HepG2 (cell line): ENCODE results near the gene GALNT15. TPM values are rescaled to one million over a fixed set of nuclear protein-coding genes. Genes with fewer than 3 reads are reported as not detected.

ENCODE experiments used
- ATAC-seq: fragments of 200-7000 bp; cut with Tn5 transposase; 3 replicates; pipeline ENCODE4 v1.9.1; 2020; ENCODE audit warnings: mild to moderate bottlenecking, moderate library complexity
- BruUV-seq: library from RNA; stranded (reverse); fragments of 400-500 nt; replicated peaks from 2 replicates; lab custom pipeline; 2021; lab: Mats Ljungman, UMichigan
- CTCF ChIA-PET: fragments of 300-600 bp; formaldehyde crosslinking; extraction: SDS; loops from one replicate; lab custom pipeline; 2021; ENCODE audit warnings: low total read pairs, inconsistent platforms, low intra/inter-chr PET ratio; lab: Yijun Ruan, JAX
- POLR2A ChIA-PET: fragments of 350-600 bp; sonication (Branson Sonifier 250); formaldehyde crosslinking; loops from one replicate; lab custom pipeline; 2020; ENCODE audit warnings: antibody characterized with exemption, inconsistent platforms; lab: Yijun Ruan, JAX
- DNase-seq: peaks from one replicate; pipeline ENCODE4 v3.0.0-alpha.2; 2015; ENCODE audit warnings: low spot score
- FAIRE-seq: peaks from 3 replicates; lab custom pipeline; 2011; peaks lifted over from hg19 to GRCh38; lab: Jason Lieb, UNC
- H2AFZ ChIP-seq: one replicate; pipeline ENCODE4 v1.6.1; 2011; ENCODE audit warnings: low read length, inconsistent platforms
- H3K27ac ChIP-seq: fragments of 300-600 bp; 3 replicates; pipeline ENCODE4 v1.8.0; 2011; ENCODE audit warnings: mixed run types, mild to moderate bottlenecking, mixed read lengths, low read length, inconsistent platforms; ENCODE audit not compliant: insufficient read depth; ENCODE audit errors: extremely low read length
- H3K27me3 ChIP-seq, 2 experiments: fragments of 200-600 bp in 1 of 2; 2 replicates in 1 of 2; 3 replicates in 1 of 2; pipeline versions ENCODE4 v1.6.0 to v1.8.0; 2011; ENCODE audit warnings: low read length in 2 of 2, mild to moderate bottlenecking in 2 of 2, moderate library complexity in 2 of 2, inconsistent platforms in 1 of 2; ENCODE audit not compliant: insufficient read depth in 2 of 2, control insufficient read depth in 1 of 2
- H3K36me3 ChIP-seq, 2 experiments: fragments of 200-600 bp in 1 of 2; replicated peaks in 1 of 2; 2 replicates in 1 of 2; 3 replicates in 1 of 2; pipeline versions ENCODE4 v1.5.1 to v1.8.0; 2011; ENCODE audit warnings: low read length in 2 of 2, inconsistent platforms in 1 of 2; ENCODE audit not compliant: insufficient read depth in 2 of 2, control insufficient read depth in 1 of 2
- H3K4me1 ChIP-seq: 2 replicates; pipeline ENCODE4 v1.5.1; 2012; ENCODE audit warnings: low read length, inconsistent platforms; ENCODE audit not compliant: insufficient read depth
- H3K4me2 ChIP-seq: 2 replicates; pipeline ENCODE4 v1.6.0; 2011; ENCODE audit warnings: low read depth, low read length, inconsistent platforms
- H3K4me3 ChIP-seq, 3 experiments: fragments of 200-600 bp in 1 of 3; sonication (generic), shearing (Covaris generic) in 1 of 3; replicated peaks in 1 of 3; 2 replicates each; pipeline ENCODE4 v1.5.1; 2011 to 2016; ENCODE audit warnings: low read length in 3 of 3, inconsistent platforms in 2 of 3, low read depth in 2 of 3, mild to moderate bottlenecking in 2 of 3, control low read depth in 1 of 3, mixed read lengths in 1 of 3; ENCODE audit not compliant: insufficient read depth in 1 of 3
- H3K79me2 ChIP-seq: one replicate; pipeline ENCODE4 v1.6.1; 2011; ENCODE audit warnings: low read length, inconsistent platforms; ENCODE audit not compliant: insufficient read depth
- H3K9ac ChIP-seq: 2 replicates; pipeline ENCODE4 v1.6.0; 2011; ENCODE audit warnings: mild to moderate bottlenecking, low read depth, low read length, inconsistent platforms; ENCODE audit not compliant: insufficient read depth
- H3K9me3 ChIP-seq: 2 replicates; pipeline ENCODE4 v1.5.1; 2012; ENCODE audit warnings: mild to moderate bottlenecking, low read length
- H4K20me1 ChIP-seq: 2 replicates; pipeline ENCODE4 v1.6.0; 2011; ENCODE audit warnings: inconsistent platforms, mild to moderate bottlenecking, low read length, moderate library complexity; ENCODE audit not compliant: insufficient read depth
- BRF2 ChIP-seq: sonication (generic); formaldehyde crosslinking; IDR thresholded peaks from 2 replicates; pipeline ENCODE4 v1.8.1; 2022; ENCODE audit warnings: mild to moderate bottlenecking, missing genetic modification reagents
- PLSCR1 ChIP-seq: sonication (generic); formaldehyde crosslinking; IDR thresholded peaks from 2 replicates; pipeline ENCODE4 v1.5.0; 2020; ENCODE audit warnings: missing genetic modification reagents, mild to moderate bottlenecking, borderline replicate concordance
- RBM22 ChIP-seq: fragments of 200-400 bp; formaldehyde crosslinking; optimal IDR thresholded peaks from 2 replicates; pipeline ENCODE3; 2017; ENCODE audit warnings: mild to moderate bottlenecking, low read length, moderate library complexity
- STAT5B ChIP-seq: sonication (generic); formaldehyde crosslinking; IDR thresholded peaks from 2 replicates; pipeline ENCODE4 v1.4.0; 2020; ENCODE audit warnings: missing genetic modification reagents
- ZFY ChIP-seq: sonication (generic); formaldehyde crosslinking; IDR thresholded peaks from 2 replicates; pipeline ENCODE4 v1.4.0; 2020; ENCODE audit warnings: missing genetic modification reagents
- ZGPAT ChIP-seq: IDR thresholded peaks from 2 replicates; pipeline ENCODE4 v1.6.1; 2016; ENCODE audit warnings: mild to moderate bottlenecking
- ZKSCAN8 ChIP-seq: IDR thresholded peaks from 2 replicates; pipeline ENCODE4 v1.6.1; 2016; ENCODE audit warnings: borderline replicate concordance, missing genetic modification reagents, missing compliant biosample characterization
- ZNF777 ChIP-seq: sonication (generic); formaldehyde crosslinking; IDR thresholded peaks from 2 replicates; pipeline ENCODE4 v1.4.0; 2020; ENCODE audit warnings: missing genetic modification reagents
- ZNF879 ChIP-seq: sonication (generic); formaldehyde crosslinking; IDR thresholded peaks from 2 replicates; pipeline ENCODE4 v1.8.1; 2023; ENCODE audit warnings: missing genetic modification reagents
- WGBS: methylation state at CpG from one replicate; pipeline ENCODE4 v1.1.6; 2017; ENCODE audit warnings: low lambda C conversion rate; 5-methylcytosine and 5-hydroxymethylcytosine counted together
- in situ Hi-C: cut with HindIII; loops from 2 replicates; pipeline ENCODE4 v1.10.0; 2017; ENCODE audit warnings: low pct_unique_long_range_greater_than_20kb; ENCODE audit not compliant: extremely low pct_ligation_motif_present
- intact Hi-C: fragments of 100-400 bp; cut with micrococcal nuclease; formaldehyde crosslinking; loops from one replicate; pipeline ENCODE4 v1.10.0; 2022; ENCODE audit not compliant: unreplicated experiment
- polyA plus RNA-seq, 8 experiments: library from polyadenylated mRNA; depleted of rRNA in 3 of 8; stranded (reverse) in 7 of 8; unstranded in 1 of 8; fragments of >200 nt; fragmentation: Illumina TruSeq in 4 of 8; extraction: Trizol in 4 of 8; gene quantifications; 2 replicates each; pipeline versions ENCODE4 v1.2.1 to v1.2.3, GENCODE V29; 2011 to 2016; ENCODE audit warnings: low read depth in 4 of 8, missing spikeins in 1 of 8, mixed read lengths in 1 of 8; ENCODE audit not compliant: insufficient read depth in 1 of 8
- total RNA-seq, 5 experiments: library from RNA; depleted of rRNA; stranded (reverse); fragments of >200 nt; fragmentation: Illumina TruSeq; extraction: Trizol; gene quantifications; 2 replicates each; pipeline ENCODE4 v1.2.3, GENCODE V29; 2016; ENCODE audit warnings: low read depth in 1 of 5

GALNT15 gene
- total and polyA plus RNA-seq, 2 of the 13 experiments (the other 11 are each of a cell fraction or from before 2014, with no cell fraction given) = 0.02 to 0.04 TPM

GRCh38 chr3:16178628-16178988, 4.1 kb downstream of the GALNT15 start:
- DNase-seq (no peak), ATAC-seq (peak; percentile 20), FAIRE-seq (no peak)
- ChIA-PET POLR2A (interaction anchor here (1.6 kb wide), 1 partner anchor 119 kb away, joined by 4 read pairs; no protein-coding TSS in a partner anchor), CTCF (interaction anchor here (0.6 to 3.9 kb wide), 3 partner anchors 69 to 132 kb away, joined by 3 to 58 read pairs (median 7); no protein-coding TSS in a partner anchor)
- Histone ChIP-seq H3K27me3 (peaks cover 3 to 52% of the 10 kb centered on the region in 2 experiments; a peak in 3 of 5 replicates), H4K20me1 (no peaks in the 10 kb centered on the region), H3K4me2 (no peak overlapping the region), H3K79me2 (no peaks in the 10 kb centered on the region), H3K9ac (no peak overlapping the region), H3K9me3 (no peaks in the 10 kb centered on the region), H3K4me1 (peaks cover 19% of the 10 kb centered on the region), H3K4me3 (no peak overlapping the region), H3K27ac (no peak overlapping the region), H2AFZ (no peak overlapping the region), H3K36me3 (no peaks in the 10 kb centered on the region)
- WGBS = 26% methylated on average over 5 of the region's 9 CpGs
- no peak for TF ChIP-seq PLSCR1 (CRISPR knock-in tag)
- no peak for TF ChIP-seq ZGPAT
- TF ChIP-seq BRF2 (CRISPR knock-in tag) = no peak
- TF ChIP-seq ZNF777 (CRISPR knock-in tag) = no peak
- no peak for TF ChIP-seq RBM22
- TF ChIP-seq ZFY (CRISPR knock-in tag) = 0 out of 2 replicates have a peak, but pooled peaks have one; percentile 7
- no peak for TF ChIP-seq STAT5B (CRISPR knock-in tag)
- TF ChIP-seq ZNF879 (CRISPR knock-in tag) = no peak
- peak; percentile 69; the same call in 1 of the 2 replicates for TF ChIP-seq ZKSCAN8 (CRISPR knock-in tag)
- no TSS peak for BruUV-seq
- in situ Hi-C loops = no loop called here
- intact Hi-C loops = loop anchor here (1.0 to 5.0 kb wide), 4 partner anchors 69 to 546 kb away; no protein-coding TSS in a partner anchor
